ENCODE measurements around the gene ZNF341. TPM values are rescaled to one million over a fixed set of nuclear protein-coding genes. Genes with fewer than 3 reads are reported as not detected.
A peak's percentile ranks its signal among the peaks of the same experiment; 100 is the strongest.

The ZNF341 gene
- total RNA-seq, 2 donors from 2014 or later = 1.8 to 2.0 TPM

- peak; percentile 91 for DNase-seq (ENCODE audit: low spot score)
- intact Hi-C loops (cut with DNase I) = no loop called here
Observed at GRCh38 chr20:33812152-33812849, 80.5 kb downstream of the ZNF341 start.

GRCh38 chr20:33812908-33813462 is 81.2 kb downstream of the ZNF341 start:
- intact Hi-C loops (cut with DNase I) = no loop called here
- no peak for DNase-seq (ENCODE audit: low spot score)

- DNase-seq (ENCODE audit: low spot score) = no peak
- intact Hi-C loops (cut with DNase I) = no loop called here
Observed at GRCh38 chr20:33814238-33814712, 82.5 kb downstream of the ZNF341 start.

GRCh38 chr20:33815671-33816070 is 83.9 kb downstream of the ZNF341 start:
- DNase-seq (ENCODE audit: low spot score) = no peak
- intact Hi-C loops (cut with DNase I) = no loop called here

GRCh38 chr20:33816191-33816590 is 84.4 kb downstream of the ZNF341 start:
- intact Hi-C loops (cut with DNase I) = no loop called here
- DNase-seq (ENCODE audit: low spot score) = no peak

GRCh38 chr20:33817411-33817810 is 85.6 kb downstream of the ZNF341 start:
- no peak for DNase-seq (ENCODE audit: low spot score)
- intact Hi-C loops (cut with DNase I) = no loop called here

GRCh38 chr20:33819456-33819855 is 87.7 kb downstream of the ZNF341 start:
- no peak for DNase-seq (ENCODE audit: low spot score)
- intact Hi-C loops (cut with DNase I) = no loop called here

GRCh38 chr20:33820362-33820761 is 88.6 kb downstream of the ZNF341 start:
- intact Hi-C loops (cut with DNase I) = no loop called here
- DNase-seq (ENCODE audit: low spot score) = no peak

- intact Hi-C loops (cut with DNase I) = no loop called here
- no peak for DNase-seq (ENCODE audit: low spot score)
Observed at GRCh38 chr20:33821270-33821836, 89.6 kb downstream of the ZNF341 start.

GRCh38 chr20:33822423-33822822 is 90.6 kb downstream of the ZNF341 start:
- intact Hi-C loops (cut with DNase I) = no loop called here
- DNase-seq (ENCODE audit: low spot score) = no peak

GRCh38 chr20:33822991-33823390 is 91.2 kb downstream of the ZNF341 start:
- intact Hi-C loops (cut with DNase I) = no loop called here
- no peak for DNase-seq (ENCODE audit: low spot score)

- DNase-seq (ENCODE audit: low spot score) = no peak
- intact Hi-C loops (cut with DNase I) = no loop called here
Observed at GRCh38 chr20:33824852-33825251, 93.1 kb downstream of the ZNF341 start.

GRCh38 chr20:33825340-33826269 is 93.8 kb downstream of the ZNF341 start:
- intact Hi-C loops (cut with DNase I) = no loop called here
- no peak for DNase-seq (ENCODE audit: low spot score)

GRCh38 chr20:33826270-33826897 is 94.6 kb downstream of the ZNF341 start:
- DNase-seq (ENCODE audit: low spot score) = no peak
- intact Hi-C loops (cut with DNase I) = no loop called here

- DNase-seq (ENCODE audit: low spot score) = no peak
- intact Hi-C loops (cut with DNase I) = no loop called here
Observed at GRCh38 chr20:33827109-33827508, 95.3 kb downstream of the ZNF341 start.

- intact Hi-C loops (cut with DNase I) = no loop called here
- no peak for DNase-seq (ENCODE audit: low spot score)
Observed at GRCh38 chr20:33827634-33828325, 96.0 kb downstream of the ZNF341 start.

- intact Hi-C loops (cut with DNase I) = no loop called here
- DNase-seq (ENCODE audit: low spot score) = no peak
Observed at GRCh38 chr20:33828326-33828844, 96.6 kb downstream of the ZNF341 start.

GRCh38 chr20:33828967-33829560 is 97.3 kb downstream of the ZNF341 start:
- DNase-seq (ENCODE audit: low spot score) = no peak
- intact Hi-C loops (cut with DNase I) = no loop called here

Data from posterior vena cava (tissue), 2 donors.